Neuronal stem cell (in vitro differentiated cells): Measurements from ENCODE around the gene GRID1.

Source experiments
- DNase-seq: peaks from one replicate; pipeline ENCODE4 v3.0.0-alpha.2; 2013; ENCODE audit warnings: low spot score
- H2AFZ ChIP-seq: one replicate; pipeline ENCODE4 v1.6.1; 2013; ENCODE audit warnings: mild to moderate bottlenecking, low read length, inconsistent platforms
- H2AK5ac ChIP-seq: 2 replicates; pipeline ENCODE4 v1.6.1; 2013; ENCODE audit warnings: low read depth, mild to moderate bottlenecking, inconsistent platforms, low read length, moderate library complexity, mixed read lengths
- H2BK120ac ChIP-seq: 2 replicates; pipeline ENCODE4 v1.6.1; 2013; ENCODE audit warnings: low read depth, mild to moderate bottlenecking, inconsistent platforms, low read length, moderate library complexity, mixed read lengths
- H2BK12ac ChIP-seq: one replicate; pipeline ENCODE4 v1.6.1; 2013; ENCODE audit warnings: low read length, inconsistent platforms
- H2BK15ac ChIP-seq: 2 replicates; pipeline ENCODE4 v1.6.1; 2013; ENCODE audit warnings: mild to moderate bottlenecking, low read length, inconsistent platforms, mixed read lengths
- H2BK5ac ChIP-seq: one replicate; pipeline ENCODE4 v1.6.1; 2013; ENCODE audit warnings: inconsistent platforms, mild to moderate bottlenecking, low read length, moderate library complexity
- H3K14ac ChIP-seq: one replicate; pipeline ENCODE4 v1.6.1; 2013; ENCODE audit warnings: low read length, inconsistent platforms
- H3K18ac ChIP-seq: 2 replicates; pipeline ENCODE4 v1.6.1; 2013; ENCODE audit warnings: low read length, inconsistent platforms
- H3K23ac ChIP-seq: 2 replicates; pipeline ENCODE4 v1.6.1; 2013; ENCODE audit warnings: low read depth, mild to moderate bottlenecking, mixed read lengths, low read length, inconsistent platforms; ENCODE audit not compliant: poor library complexity
- H3K27ac ChIP-seq: replicated peaks from 3 replicates; pipeline ENCODE4 v1.5.1; 2013; ENCODE audit warnings: low read length, inconsistent platforms
- H3K27me3 ChIP-seq, 3 experiments: 2 replicates each; pipeline ENCODE4 v1.6.1; 2013; ENCODE audit warnings: low read length in 3 of 3, mild to moderate bottlenecking in 2 of 3, inconsistent platforms in 1 of 3, low read depth in 1 of 3, mixed read lengths in 1 of 3, moderate library complexity in 1 of 3; ENCODE audit not compliant: control insufficient read depth in 3 of 3, insufficient read depth in 3 of 3
- H3K36me3 ChIP-seq, 2 donors: replicated peaks in 1 of 2; 2 replicates each; pipeline ENCODE4 v1.6.1; 2013; ENCODE audit warnings: low read length in 2 of 2; ENCODE audit not compliant: control insufficient read depth in 2 of 2, insufficient read depth in 2 of 2
- H3K4ac ChIP-seq: 2 replicates; pipeline ENCODE4 v1.6.1; 2013; ENCODE audit warnings: inconsistent platforms, mild to moderate bottlenecking, low read length, moderate library complexity
- H3K4me1 ChIP-seq, 2 donors: 1 replicate in 1 of 2; 2 replicates in 1 of 2; pipeline ENCODE4 v1.6.1; 2013; ENCODE audit warnings: low read length in 2 of 2, low read depth in 1 of 2; ENCODE audit not compliant: control insufficient read depth in 2 of 2, insufficient read depth in 1 of 2
- H3K4me2 ChIP-seq: one replicate; pipeline ENCODE4 v1.6.1; 2013; ENCODE audit warnings: mild to moderate bottlenecking, low read length, inconsistent platforms; ENCODE audit not compliant: insufficient read depth, poor library complexity, severe bottlenecking
- H3K4me3 ChIP-seq, 2 donors: 2 replicates each; pipeline ENCODE4 v1.5.1; 2013; ENCODE audit warnings: low read length in 2 of 2, mild to moderate bottlenecking in 2 of 2, inconsistent platforms in 1 of 2, moderate library complexity in 1 of 2
- H3K79me1 ChIP-seq: one replicate; pipeline ENCODE4 v1.6.1; 2013; ENCODE audit warnings: low read depth, mild to moderate bottlenecking, inconsistent platforms, low read length, moderate library complexity
- H3K9ac ChIP-seq: one replicate; pipeline ENCODE4 v1.6.1; 2013; ENCODE audit warnings: mild to moderate bottlenecking, low read depth, low read length, inconsistent platforms; ENCODE audit not compliant: poor library complexity
- H3K9me3 ChIP-seq, 2 donors: replicated peaks in 1 of 2; 2 replicates each; pipeline versions ENCODE3 to v1.6.1; 2013; ENCODE audit warnings: low read length in 2 of 2, mild to moderate bottlenecking in 2 of 2, inconsistent platforms in 1 of 2, low read depth in 1 of 2, mixed read lengths in 1 of 2, moderate library complexity in 1 of 2; ENCODE audit not compliant: control insufficient read depth in 2 of 2, insufficient read depth in 1 of 2
- H4K8ac ChIP-seq: one replicate; pipeline ENCODE4 v1.6.1; 2013; ENCODE audit warnings: low read depth, mild to moderate bottlenecking, inconsistent platforms, low read length, moderate library complexity
- H4K91ac ChIP-seq: one replicate; pipeline ENCODE4 v1.6.1; 2013; ENCODE audit warnings: low read length, low read depth, mild to moderate bottlenecking, inconsistent platforms; ENCODE audit not compliant: poor library complexity
- WGBS, 2 donors: extraction: QIAGEN DNeasy Blood & Tissue Kit; methylation state at CpG; one replicate each; pipeline ENCODE4 v1.1.7; 2013; ENCODE audit warnings: missing lambda C conversion rate in 2 of 2, mixed read lengths in 1 of 2; ENCODE audit not compliant: insufficient read length in 2 of 2, insufficient replicate concordance in 1 of 2; ENCODE audit errors: extremely low coverage in 2 of 2; 5-methylcytosine and 5-hydroxymethylcytosine counted together

Gene GRID1

DNA sequence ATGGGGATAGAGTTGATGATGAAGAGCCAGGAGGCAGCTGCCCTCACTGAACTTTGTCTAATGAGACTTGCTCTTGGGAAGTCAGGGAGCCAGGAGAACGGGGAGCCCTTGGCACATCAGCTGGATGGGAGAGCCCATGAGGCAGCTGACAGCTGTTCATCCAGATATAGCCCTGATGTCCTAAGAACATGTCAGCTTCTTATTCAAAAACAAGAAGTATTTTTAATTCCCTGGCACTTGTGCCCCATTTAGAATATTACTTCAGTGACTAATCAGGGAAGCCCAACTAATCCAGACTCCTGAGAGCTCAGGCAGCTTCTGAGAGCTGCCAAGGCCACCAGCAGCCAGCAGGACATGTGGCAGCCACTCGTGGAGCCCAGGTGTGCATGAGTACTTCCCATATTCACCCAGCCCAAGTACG, 363.4 kb downstream of the GRID1 start:
- Histone ChIP-seq H3K4ac (no peak overlapping the region), H2AFZ (no peak overlapping the region), H4K91ac (no peak overlapping the region), H3K18ac (no peak overlapping the region), H2BK120ac (no peak overlapping the region), H3K9ac (no peak overlapping the region), H3K79me1 (no peaks in the 10 kb centered on the region), H3K14ac (no peak overlapping the region), H2BK5ac (no peak overlapping the region), H2AK5ac (no peak overlapping the region), H3K4me1 (no peaks in the 10 kb centered on the region), H4K8ac (no peak overlapping the region), H3K27ac (no peak overlapping the region), H2BK15ac (no peak overlapping the region), H3K4me3 (no peak overlapping the region), H3K27me3 (no peaks in the 10 kb centered on the region), H3K9me3 (no peaks in the 10 kb centered on the region), H3K36me3 (no peaks in the 10 kb centered on the region), H3K4me2 (no peak overlapping the region), H2BK12ac (no peak overlapping the region), H3K23ac (no peak overlapping the region)
- WGBS, 2 donors, result no CpG with 5 or more reads among the region's 3 CpGs
- DNase-seq, result no peak

DNA sequence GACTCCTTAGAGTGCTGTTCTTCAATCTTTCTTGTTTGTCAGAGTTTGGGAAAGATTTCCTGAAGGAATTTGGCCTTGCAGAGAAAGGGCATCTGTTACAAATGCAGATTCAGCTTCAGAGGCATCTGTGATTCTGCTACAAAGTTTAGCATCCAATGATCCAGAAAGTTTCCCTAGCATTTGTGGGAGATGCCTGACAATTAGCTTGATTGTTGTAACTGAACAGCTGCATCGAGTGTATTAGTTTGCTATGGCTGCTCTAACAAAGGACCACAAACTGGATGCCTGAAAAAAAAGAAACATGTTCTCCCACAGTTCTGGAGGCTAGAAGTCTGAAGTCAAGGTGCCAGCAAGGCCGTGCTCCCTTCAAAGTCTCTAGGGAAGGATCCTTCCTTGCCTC, 365.1 kb downstream of the GRID1 start:
- Histone ChIP-seq H3K4me2 (no peak overlapping the region), H2AK5ac (no peak overlapping the region), H3K4me3 (no peak overlapping the region), H3K4me1 (no peaks in the 10 kb centered on the region), H3K9ac (no peak overlapping the region), H3K27ac (no peak overlapping the region), H2BK12ac (no peak overlapping the region), H2AFZ (no peak overlapping the region), H3K79me1 (no peaks in the 10 kb centered on the region), H3K36me3 (no peaks in the 10 kb centered on the region), H2BK5ac (no peak overlapping the region), H3K14ac (no peak overlapping the region), H3K4ac (no peak overlapping the region), H4K8ac (no peak overlapping the region), H3K18ac (no peak overlapping the region), H4K91ac (no peak overlapping the region), H2BK120ac (no peak overlapping the region), H3K27me3 (no peaks in the 10 kb centered on the region), H3K23ac (no peak overlapping the region), H3K9me3 (no peaks in the 10 kb centered on the region), H2BK15ac (no peak overlapping the region)
- no CpG with 5 or more reads among the region's 2 CpGs for WGBS, 2 donors
- DNase-seq, result no peak

DNA sequence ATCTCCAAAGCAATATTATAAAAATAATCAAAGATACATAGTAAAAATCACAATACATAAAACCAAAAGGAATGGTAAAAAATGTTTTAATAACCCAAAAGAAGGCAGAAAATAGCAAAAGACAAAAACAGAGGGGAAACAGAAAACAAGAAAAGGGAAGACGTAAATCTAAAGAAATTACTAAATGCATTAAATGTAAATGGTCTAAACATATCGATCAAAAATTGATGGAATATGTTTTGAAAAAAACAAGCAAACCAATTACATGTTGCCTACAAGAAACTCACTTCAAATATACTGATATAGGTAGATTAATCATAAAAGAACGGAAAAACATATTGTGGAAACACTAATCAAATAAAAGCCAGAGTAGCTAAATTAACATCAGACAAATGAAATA, 369.1 kb downstream of the GRID1 start:
- Histone ChIP-seq H3K4me1 (no peaks in the 10 kb centered on the region), H2AFZ (no peak overlapping the region), H2BK12ac (no peak overlapping the region), H2AK5ac (no peak overlapping the region), H3K36me3 (no peaks in the 10 kb centered on the region), H3K4me3 (no peak overlapping the region), H3K9me3 (no peaks in the 10 kb centered on the region), H3K23ac (no peak overlapping the region), H3K18ac (no peak overlapping the region), H3K14ac (no peak overlapping the region), H3K4ac (no peak overlapping the region), H3K79me1 (no peaks in the 10 kb centered on the region), H3K27ac (no peak overlapping the region), H3K9ac (no peak overlapping the region), H2BK15ac (no peak overlapping the region), H4K8ac (no peak overlapping the region), H3K27me3 (no peaks in the 10 kb centered on the region), H2BK120ac (no peak overlapping the region), H4K91ac (no peak overlapping the region), H2BK5ac (no peak overlapping the region), H3K4me2 (no peak overlapping the region)
- WGBS, 2 donors, result no CpG with 5 or more reads among the region's 3 CpGs
- DNase-seq, result no peak

- Histone ChIP-seq H3K14ac (no peak overlapping the region), H2AK5ac (no peak overlapping the region), H3K9ac (no peak overlapping the region), H3K36me3 (no peaks in the 10 kb centered on the region), H3K23ac (no peak overlapping the region), H3K9me3 (no peaks in the 10 kb centered on the region), H4K8ac (no peak overlapping the region), H3K18ac (no peak overlapping the region), H2AFZ (no peak overlapping the region), H3K79me1 (no peaks in the 10 kb centered on the region), H3K4me1 (no peaks in the 10 kb centered on the region), H2BK120ac (no peak overlapping the region), H2BK12ac (no peak overlapping the region), H3K4me2 (no peak overlapping the region), H3K27ac (no peak overlapping the region), H2BK15ac (no peak overlapping the region), H3K4ac (no peak overlapping the region), H3K4me3 (no peak overlapping the region), H4K91ac (no peak overlapping the region), H2BK5ac (no peak overlapping the region), H3K27me3 (no peaks in the 10 kb centered on the region)
- no peak for DNase-seq
- WGBS, 2 donors, result no CpG with 5 or more reads among the region's 3 CpGs
Observed at GRCh38 chr10:85995791-85996190, 370.8 kb downstream of the GRID1 start.
